ENCODE results near the gene DNAJC5G. TPM values are rescaled to one million over a fixed set of nuclear protein-coding genes. Genes with fewer than 3 reads are reported as not detected.

DNAJC5G gene
- total and polyA plus RNA-seq, 9 of the 15 experiments (the other 6 are each of a cell fraction or from before 2014, with no cell fraction given), result not detected

- TF ChIP-seq NCOA2 (IDR thresholded peaks at IDR 0.05; ENCODE audit: partially characterized antibody in 2 of 2) (no peak), REST (IDR thresholded peaks at IDR 0.05; ENCODE audit: borderline replicate concordance) (no peak), REST (CRISPR knock-in tag; IDR thresholded peaks at IDR 0.05; ENCODE audit: low read depth) (no peak), HMG20B (CRISPR knock-in tag; IDR thresholded peaks at IDR 0.05) (no peak), RBM34 (IDR thresholded peaks at IDR 0.05; ENCODE audit: borderline replicate concordance, insufficient read depth, low read length) (no peak), ZNF232 (CRISPR knock-in tag; IDR thresholded peaks at IDR 0.05) (no peak), ZNF644 (tag; IDR thresholded peaks at IDR 0.05; ENCODE audit: low read depth) (no peak), ZNF583 (CRISPR knock-in tag; IDR thresholded peaks at IDR 0.05) (no peak)
Measured at GRCh38 chr2:27313882-27314645, 38.8 kb downstream of the DNAJC5G start (continued).

Data from K562 (cell line).